Ascending aorta (tissue), 2 donors: ENCODE results near the gene PBRM1. TPM values are rescaled to one million over a fixed set of nuclear protein-coding genes. Genes with fewer than 3 reads are reported as not detected.

ENCODE experiments used
- DNase-seq, 2 donors: peaks; one replicate each; pipeline ENCODE4 v3.0.0-alpha.2; 2019; ENCODE audit warnings: low spot score in 2 of 2
- H3K27ac ChIP-seq, 2 donors: fragments of 200-600 bp; sonication (generic); one replicate each; pipeline ENCODE4 v1.5.1; 2016 to 2017; ENCODE audit warnings: mild to moderate bottlenecking in 1 of 2
- H3K27me3 ChIP-seq: fragments of 200-600 bp; sonication (generic); one replicate; pipeline ENCODE4 v1.5.1; 2017
- H3K36me3 ChIP-seq, 2 donors: fragments of 200-600 bp; sonication (generic); one replicate each; pipeline ENCODE4 v1.5.1; 2016
- H3K4me1 ChIP-seq, 2 donors: fragments of 200-600 bp; sonication (generic); one replicate each; pipeline ENCODE4 v1.5.1; 2016 to 2017; ENCODE audit warnings: mild to moderate bottlenecking in 1 of 2
- H3K4me3 ChIP-seq, 2 donors: fragments of 200-600 bp; sonication (generic); one replicate each; pipeline ENCODE4 v1.5.1; 2016 to 2017; ENCODE audit warnings: mild to moderate bottlenecking in 1 of 2
- H3K9me3 ChIP-seq, 2 donors: fragments of 200-600 bp; sonication (generic); one replicate each; pipeline ENCODE4 v1.5.1; 2016
- intact Hi-C: fragments of 100-400 bp; cut with DNase I; formaldehyde crosslinking; loops from one replicate; pipeline ENCODE4 v1.15.1; 2023
- total RNA-seq: library from RNA; depleted of rRNA; stranded (reverse); fragments of >200 nt; gene quantifications from one replicate; pipeline ENCODE4 v1.1.0, GENCODE V29; 2016
- TF ChIP-seq, protein P1 (sequence below), 3 experiments: fragments of 200-600 bp in 2 of 3; fragments of 450-650 bp in 1 of 3; sonication (generic) in 2 of 3; IDR thresholded peaks; one replicate each; pipeline ENCODE4 v1.5.1; 2016 to 2019; ENCODE audit warnings: antibody characterized with exemption in 3 of 3, mild to moderate bottlenecking in 1 of 3, moderate library complexity in 1 of 3

PBRM1 gene
- total RNA-seq, 1 donor from 2014 or later = 36.7 TPM

DNA sequence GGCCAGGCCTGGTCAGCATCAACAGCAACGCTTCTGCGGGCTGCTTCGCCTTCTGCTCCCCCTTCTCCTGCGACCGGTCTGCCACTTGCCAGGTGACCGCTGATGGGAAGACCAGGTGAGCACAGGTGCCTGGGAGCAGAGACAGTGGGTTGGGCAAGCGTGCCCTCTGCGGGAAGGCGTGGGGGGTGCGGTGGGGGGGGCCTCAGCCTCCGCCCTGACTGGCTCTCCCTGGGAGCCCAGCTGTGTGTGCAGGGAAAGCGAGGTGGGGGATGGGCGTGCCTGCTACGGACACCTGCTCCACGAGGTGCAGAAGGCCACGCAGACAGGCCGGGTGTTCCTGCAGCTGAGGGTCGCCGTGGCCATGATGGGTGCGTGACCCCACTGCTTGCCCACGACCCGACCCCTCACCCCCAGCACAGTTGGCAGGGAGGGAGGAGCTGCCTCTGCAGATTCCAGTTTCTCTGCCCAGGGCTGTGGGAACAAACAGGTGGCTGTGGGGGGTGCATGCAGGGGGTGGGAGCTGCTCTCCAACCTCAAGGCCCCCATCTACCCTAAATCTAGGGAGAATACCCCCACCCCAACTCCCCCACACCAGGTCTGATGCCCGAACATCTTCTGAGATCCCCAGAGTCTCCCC is 181.8 kb downstream of the PBRM1 start:
- no peaks in the 10 kb centered on the region for H3K36me3 ChIP-seq
- no peak for DNase-seq
- no peaks in the 10 kb centered on the region for H3K9me3 ChIP-seq
- TF ChIP-seq, protein P1, sequence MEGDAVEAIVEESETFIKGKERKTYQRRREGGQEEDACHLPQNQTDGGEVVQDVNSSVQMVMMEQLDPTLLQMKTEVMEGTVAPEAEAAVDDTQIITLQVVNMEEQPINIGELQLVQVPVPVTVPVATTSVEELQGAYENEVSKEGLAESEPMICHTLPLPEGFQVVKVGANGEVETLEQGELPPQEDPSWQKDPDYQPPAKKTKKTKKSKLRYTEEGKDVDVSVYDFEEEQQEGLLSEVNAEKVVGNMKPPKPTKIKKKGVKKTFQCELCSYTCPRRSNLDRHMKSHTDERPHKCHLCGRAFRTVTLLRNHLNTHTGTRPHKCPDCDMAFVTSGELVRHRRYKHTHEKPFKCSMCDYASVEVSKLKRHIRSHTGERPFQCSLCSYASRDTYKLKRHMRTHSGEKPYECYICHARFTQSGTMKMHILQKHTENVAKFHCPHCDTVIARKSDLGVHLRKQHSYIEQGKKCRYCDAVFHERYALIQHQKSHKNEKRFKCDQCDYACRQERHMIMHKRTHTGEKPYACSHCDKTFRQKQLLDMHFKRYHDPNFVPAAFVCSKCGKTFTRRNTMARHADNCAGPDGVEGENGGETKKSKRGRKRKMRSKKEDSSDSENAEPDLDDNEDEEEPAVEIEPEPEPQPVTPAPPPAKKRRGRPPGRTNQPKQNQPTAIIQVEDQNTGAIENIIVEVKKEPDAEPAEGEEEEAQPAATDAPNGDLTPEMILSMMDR (IDR thresholded peaks at IDR 0.05) = no peak
- H3K4me3 ChIP-seq = no peak overlapping the region
- H3K27ac ChIP-seq = no peak overlapping the region
- no peaks in the 10 kb centered on the region for H3K4me1 ChIP-seq
- intact Hi-C loops = no loop called here
- no peaks in the 10 kb centered on the region for H3K27me3 ChIP-seq

DNA sequence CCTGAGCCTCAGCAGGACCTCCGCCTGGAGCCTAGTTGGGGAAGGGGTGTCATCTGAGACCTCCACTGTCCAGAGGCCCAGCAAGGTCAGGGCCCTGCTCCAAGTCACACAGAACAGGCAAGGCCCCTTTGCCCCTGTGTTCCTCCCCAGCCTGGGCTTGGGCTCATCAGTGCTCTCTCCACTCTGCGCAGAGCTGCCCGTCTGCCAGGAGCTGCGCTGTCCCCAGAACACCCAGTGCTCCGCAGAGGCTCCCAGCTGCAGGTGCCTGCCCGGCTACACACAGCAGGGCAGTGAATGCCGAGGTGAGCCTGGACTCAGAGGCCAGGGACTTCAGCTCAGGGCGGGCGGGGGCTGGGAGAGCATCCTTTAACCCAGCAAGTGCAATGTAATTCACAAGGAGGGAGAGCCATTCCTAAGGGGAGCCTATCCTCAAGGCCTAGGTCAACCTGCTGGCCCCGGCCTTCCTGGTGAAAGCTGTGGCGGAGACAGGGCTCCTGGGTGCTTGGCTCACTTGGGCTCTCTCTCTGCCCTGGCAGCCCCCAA is 182.8 kb downstream of the PBRM1 start:
- DNase-seq = no peak
- TF ChIP-seq, protein P1 (IDR thresholded peaks at IDR 0.05) = no peak
- Histone ChIP-seq H3K27me3 (no peaks in the 10 kb centered on the region), H3K36me3 (no peaks in the 10 kb centered on the region), H3K27ac (no peak overlapping the region), H3K9me3 (no peaks in the 10 kb centered on the region), H3K4me1 (no peaks in the 10 kb centered on the region), H3K4me3 (no peak overlapping the region)
- intact Hi-C loops = no loop called here

DNA sequence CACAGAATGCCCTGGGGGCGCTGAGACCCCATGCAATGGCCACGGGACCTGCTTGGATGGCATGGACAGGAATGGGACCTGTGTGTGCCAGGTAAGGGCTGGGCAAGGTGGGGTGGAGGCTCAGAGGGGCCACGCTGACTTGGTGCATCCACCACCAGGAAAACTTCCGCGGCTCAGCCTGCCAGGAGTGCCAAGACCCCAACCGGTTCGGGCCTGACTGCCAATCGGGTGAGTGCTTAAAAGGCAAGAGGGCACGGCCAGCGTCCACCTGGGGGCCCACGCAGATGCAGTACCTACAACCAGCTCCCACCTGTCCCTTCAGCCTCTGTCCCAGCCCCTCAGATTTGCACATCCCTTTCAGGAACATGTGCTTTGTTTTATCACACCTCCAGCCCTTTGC is 183.7 kb downstream of the PBRM1 start:
- DNase-seq = no peak
- TF ChIP-seq, protein P1 (IDR thresholded peaks at IDR 0.05) = no peak
- Histone ChIP-seq H3K27ac (no peak overlapping the region), H3K4me3 (no peak overlapping the region), H3K36me3 (no peaks in the 10 kb centered on the region), H3K27me3 (no peaks in the 10 kb centered on the region), H3K4me1 (no peaks in the 10 kb centered on the region), H3K9me3 (no peaks in the 10 kb centered on the region)
- intact Hi-C loops = no loop called here

DNA sequence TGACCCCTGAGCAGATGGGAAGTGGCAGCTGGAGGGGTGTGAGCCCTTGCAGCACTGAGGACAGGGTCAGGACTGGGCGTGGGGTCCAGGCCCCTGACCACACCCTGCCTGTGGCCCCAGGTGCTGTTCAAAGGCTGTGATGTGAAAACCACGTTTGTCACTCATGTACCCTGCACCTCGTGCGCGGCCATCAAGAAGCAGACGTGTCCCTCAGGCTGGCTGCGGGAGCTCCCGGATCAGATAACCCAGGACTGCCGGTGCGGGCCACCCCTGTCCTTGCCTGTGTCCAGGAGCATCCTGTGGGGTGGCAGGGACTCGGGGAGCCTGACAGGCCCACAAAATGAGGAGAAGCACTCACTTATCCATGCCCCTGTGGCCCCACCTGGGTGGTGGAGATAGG is 184.7 kb downstream of the PBRM1 start:
- DNase-seq = no peak
- intact Hi-C loops = no loop called here
- Histone ChIP-seq H3K27me3 (no peaks in the 10 kb centered on the region), H3K4me1 (no peaks in the 10 kb centered on the region), H3K27ac (no peak overlapping the region), H3K9me3 (no peaks in the 10 kb centered on the region), H3K36me3 (no peaks in the 10 kb centered on the region), H3K4me3 (no peak overlapping the region)
- TF ChIP-seq, protein P1 (IDR thresholded peaks at IDR 0.05) = no peak

DNA sequence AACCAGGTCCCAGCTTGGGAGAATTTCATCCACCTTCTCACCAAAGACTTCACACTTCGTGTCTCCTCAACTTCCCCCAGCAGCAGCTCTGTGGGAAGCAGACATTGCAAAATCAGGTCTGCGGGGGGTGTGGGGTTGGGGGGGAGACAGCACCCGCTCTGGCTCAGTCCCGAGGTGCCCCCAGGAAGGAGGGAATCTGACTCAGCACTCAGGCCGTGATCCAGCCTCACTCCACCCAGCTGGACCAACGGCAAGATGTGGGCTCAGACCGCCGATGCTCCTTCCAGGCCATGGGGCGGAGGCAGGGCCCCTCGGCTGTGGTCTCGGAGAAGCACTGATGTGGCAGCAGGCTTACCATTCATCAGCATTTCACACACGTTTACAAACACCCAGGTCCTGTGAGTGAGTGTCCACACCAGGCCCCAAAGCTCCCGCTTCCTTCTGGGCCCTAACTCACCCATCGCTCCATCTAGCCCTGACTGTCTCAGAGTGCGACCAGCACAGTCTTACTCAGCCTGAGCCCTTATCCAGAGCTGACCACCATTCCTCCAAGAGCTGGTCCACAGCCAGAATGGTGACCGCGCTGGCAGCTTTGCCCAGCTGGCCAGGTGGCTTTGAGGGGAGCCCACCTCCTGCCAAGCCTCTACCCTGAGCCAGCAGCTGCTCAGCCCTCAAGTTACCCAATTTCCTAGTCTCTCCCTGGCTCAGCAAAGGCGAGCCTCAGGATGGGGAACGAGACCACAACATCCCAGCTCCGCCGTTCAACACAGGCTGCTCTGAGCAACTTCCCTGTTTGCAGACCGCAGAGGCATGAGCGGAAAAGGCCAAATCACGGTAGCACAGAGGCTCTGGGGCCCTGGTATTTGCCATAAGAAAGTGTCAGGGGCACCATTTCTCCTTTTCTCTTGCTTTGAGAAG is 187.3 kb downstream of the PBRM1 start:
- Histone ChIP-seq H3K4me1 (no peaks in the 10 kb centered on the region), H3K36me3 (peaks cover 1 to 3% of the 10 kb centered on the region in 2 donors), H3K4me3 (no peak overlapping the region), H3K27me3 (no peaks in the 10 kb centered on the region), H3K27ac (no peak overlapping the region), H3K9me3 (no peaks in the 10 kb centered on the region)
- peak; percentile 38 to 81 for DNase-seq
- TF ChIP-seq, protein P1 (IDR thresholded peaks at IDR 0.05) = no peak
- intact Hi-C loops = no loop called here
